ENCODE measurements around the gene GAB4. TPM values are rescaled to one million over a fixed set of nuclear protein-coding genes. Genes with fewer than 3 reads are reported as not detected.

GAB4 gene
- total and polyA plus RNA-seq, 2 of the 4 experiments (the other 2 are of a cell fraction) = not detected

DNA sequence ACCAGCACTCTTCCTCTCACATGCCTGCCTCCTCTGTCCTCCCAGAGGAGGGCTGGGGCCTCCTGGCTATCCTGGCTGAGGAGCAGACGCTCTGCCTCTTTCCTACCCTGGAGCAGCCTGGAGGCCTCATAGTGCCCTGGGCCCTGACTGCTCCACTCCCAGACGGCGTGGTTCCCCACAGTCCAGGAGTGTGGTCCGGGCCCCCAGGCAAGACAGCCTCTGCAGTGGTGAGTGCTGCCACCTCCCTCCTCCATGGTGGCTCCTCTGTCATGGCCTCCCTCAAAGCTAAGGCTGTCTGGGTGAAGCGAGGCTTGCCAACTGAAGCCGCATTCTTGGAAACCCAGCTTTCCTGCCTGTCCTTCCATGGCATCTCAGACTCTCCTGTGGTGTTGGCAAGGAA, 19.8 kb downstream of the GAB4 start:
- Histone ChIP-seq H2AFZ (replicated peaks; ENCODE audit: low read length, poor library complexity) (no peak overlapping the region), H3K9ac (ENCODE audit: low read depth, low read length) (no peak overlapping the region), H3K18ac (ENCODE audit: low read depth, low read length) (no peak overlapping the region), H2AK5ac (ENCODE audit: low read depth, low read length) (no peak overlapping the region), H2BK20ac (ENCODE audit: low read depth, low read length) (no peak overlapping the region), H3K56ac (ENCODE audit: extremely low read depth, insufficient read depth, low read length) (no peak overlapping the region), H3K4ac (ENCODE audit: low read depth, low read length) (no peak overlapping the region), H3K79me1 (ENCODE audit: low read depth in 1 of 2, low read length in 2 of 2) (no peaks in the 10 kb centered on the region), H3K4me2 (ENCODE audit: low read depth, low read length) (no peak overlapping the region), H3K27me3 (ENCODE audit: control insufficient read depth, insufficient read depth, low read length) (no peaks in the 10 kb centered on the region), H2BK15ac (ENCODE audit: low read depth, low read length) (no peak overlapping the region), H3K14ac (replicated peaks; ENCODE audit: low read depth, low read length) (no peak overlapping the region), H2AK9ac (replicated peaks; ENCODE audit: low read depth, low read length, poor library complexity) (no peak overlapping the region), H4K20me1 (ENCODE audit: insufficient read depth, low read length) (no peaks in the 10 kb centered on the region), H3K23ac (ENCODE audit: low read depth, low read length) (no peak overlapping the region), H3K4me1 (ENCODE audit: control insufficient read depth, insufficient read depth, low read length) (no peaks in the 10 kb centered on the region), H3K9me1 (ENCODE audit: insufficient read depth, low read length) (no peaks in the 10 kb centered on the region), H2BK120ac (ENCODE audit: low read depth, low read length) (no peak overlapping the region), H3K4me3 (ENCODE audit: insufficient read depth, low read depth, low read length) (no peak overlapping the region), H4K5ac (ENCODE audit: low read depth, low read length) (no peak overlapping the region), H3K27ac (ENCODE audit: insufficient read depth, low read length) (no peak overlapping the region), H4K91ac (ENCODE audit: insufficient read depth, low read depth, low read length) (no peak overlapping the region), H3K9me3 (ENCODE audit: control insufficient read depth, insufficient read depth, low read length) (peaks cover 12% of the 10 kb centered on the region; the same call in 1 of the 2 replicates), H3K36me3 (ENCODE audit: control insufficient read depth, insufficient read depth, low read length) (no peaks in the 10 kb centered on the region), H2BK5ac (ENCODE audit: low read depth, low read length, poor library complexity, severe bottlenecking) (no peak overlapping the region), H4K8ac (ENCODE audit: low read depth in 2 of 2, low read length in 2 of 2) (no peak overlapping the region)
- no TSS peak for BruUV-seq (replicated peaks)
- no peak for DNase-seq
- WGBS, 2 experiments (ENCODE audit: extremely low coverage in 2 of 2, insufficient read length in 1 of 2) = 86% methylated on average over 2 of the region's 6 CpGs; no CpG with 5 or more reads in 1 of the 2 experiments
- in situ Hi-C loops (cut with MboI; ENCODE audit: low sequenced_read_pairs) = no loop called here
- ChIA-PET CTCF (no interaction called here), POLR2A (ENCODE audit: unreplicated experiment) (no interaction called here)
- intact Hi-C loops (cut with micrococcal nuclease) = no loop called here
- dilution Hi-C loops (cut with HindIII; ENCODE audit: low sequenced_read_pairs, unreplicated experiment) = no loop called here
- TF ChIP-seq RFX5 (IDR thresholded peaks at IDR 0.05; ENCODE audit: low read depth, low read length) = no peak
- no peak for TF ChIP-seq CHD1 (IDR thresholded peaks at IDR 0.05; ENCODE audit: low read depth, low read length)
- TF ChIP-seq SMC3 (IDR thresholded peaks at IDR 0.05; ENCODE audit: low read depth, low read length) = no peak
- no peak for TF ChIP-seq POLR2A (IDR thresholded peaks at IDR 0.05; ENCODE audit: low read depth, low read length)
- no peak for TF ChIP-seq RCOR1 (IDR thresholded peaks at IDR 0.05; ENCODE audit: insufficient replicate concordance, low read length)
- TF ChIP-seq NFE2L2 (IDR thresholded peaks at IDR 0.05; ENCODE audit: low read depth, low read length) = no peak
- no peak for TF ChIP-seq FOS (IDR thresholded peaks at IDR 0.05; ENCODE audit: low read depth, low read length)
- TF ChIP-seq BHLHE40 (IDR thresholded peaks at IDR 0.05; ENCODE audit: low read depth, low read length) = no peak
- no peak for TF ChIP-seq MXI1 (IDR thresholded peaks at IDR 0.05; ENCODE audit: borderline replicate concordance, low read depth, low read length)
- TF ChIP-seq MAFK (IDR thresholded peaks at IDR 0.05; ENCODE audit: low read depth, low read length) = no peak
- TF ChIP-seq CEBPB (IDR thresholded peaks at IDR 0.05; ENCODE audit: low read depth, low read length) = no peak
- TF ChIP-seq MAZ (IDR thresholded peaks at IDR 0.05; ENCODE audit: borderline replicate concordance, low read depth, low read length) = no peak
- TF ChIP-seq, protein P1, sequence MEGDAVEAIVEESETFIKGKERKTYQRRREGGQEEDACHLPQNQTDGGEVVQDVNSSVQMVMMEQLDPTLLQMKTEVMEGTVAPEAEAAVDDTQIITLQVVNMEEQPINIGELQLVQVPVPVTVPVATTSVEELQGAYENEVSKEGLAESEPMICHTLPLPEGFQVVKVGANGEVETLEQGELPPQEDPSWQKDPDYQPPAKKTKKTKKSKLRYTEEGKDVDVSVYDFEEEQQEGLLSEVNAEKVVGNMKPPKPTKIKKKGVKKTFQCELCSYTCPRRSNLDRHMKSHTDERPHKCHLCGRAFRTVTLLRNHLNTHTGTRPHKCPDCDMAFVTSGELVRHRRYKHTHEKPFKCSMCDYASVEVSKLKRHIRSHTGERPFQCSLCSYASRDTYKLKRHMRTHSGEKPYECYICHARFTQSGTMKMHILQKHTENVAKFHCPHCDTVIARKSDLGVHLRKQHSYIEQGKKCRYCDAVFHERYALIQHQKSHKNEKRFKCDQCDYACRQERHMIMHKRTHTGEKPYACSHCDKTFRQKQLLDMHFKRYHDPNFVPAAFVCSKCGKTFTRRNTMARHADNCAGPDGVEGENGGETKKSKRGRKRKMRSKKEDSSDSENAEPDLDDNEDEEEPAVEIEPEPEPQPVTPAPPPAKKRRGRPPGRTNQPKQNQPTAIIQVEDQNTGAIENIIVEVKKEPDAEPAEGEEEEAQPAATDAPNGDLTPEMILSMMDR (conservative IDR thresholded peaks at IDR 0.05; ENCODE audit: low read depth, low read length) = no peak
- ATAC-seq (ENCODE audit: low read depth) = no peak

Measured in IMR-90 (cell line).